ENCODE results near the gene HSPA12B. TPM values are rescaled to one million over a fixed set of nuclear protein-coding genes. Genes with fewer than 3 reads are reported as not detected.

The HSPA12B gene
- total and polyA plus RNA-seq, 2 of the 13 experiments (the other 11 are each of a cell fraction or from before 2014, with no cell fraction given) = 0.01 TPM; not detected in 1

- peak; percentile 50; the same call in 1 of the 2 replicates for TF ChIP-seq ARNT2 (CRISPR knock-in tag; IDR thresholded peaks at IDR 0.05; ENCODE audit: low read depth)
- TF ChIP-seq MAX (IDR thresholded peaks at IDR 0.05) = peak; percentile 73
- no peak for TF ChIP-seq ZNF432 (CRISPR knock-in tag; IDR thresholded peaks at IDR 0.05; ENCODE audit: borderline replicate concordance)
- TF ChIP-seq FOXM1 (CRISPR knock-in tag; IDR thresholded peaks at IDR 0.05) = peak; percentile 99
- no peak for TF ChIP-seq JUND (CRISPR knock-in tag; IDR thresholded peaks at IDR 0.05)
- TF ChIP-seq CREM (IDR thresholded peaks at IDR 0.05) = peak; percentile 41; the same call in 1 of the 2 replicates
- peak; percentile 32; the same call in 1 of the 2 replicates for TF ChIP-seq CREM (CRISPR knock-in tag; IDR thresholded peaks at IDR 0.05)
- 0 out of 2 replicates have a peak, but pooled peaks have one; percentile 38 for TF ChIP-seq MIER3 (CRISPR knock-in tag; IDR thresholded peaks at IDR 0.05; ENCODE audit: borderline replicate concordance)
- TF ChIP-seq ZNF292 (CRISPR knock-in tag; IDR thresholded peaks at IDR 0.05; ENCODE audit: borderline replicate concordance, low read depth) = peak; percentile 82; the same call in 1 of the 2 replicates
- TF ChIP-seq RELA (CRISPR knock-in tag; IDR thresholded peaks at IDR 0.05) = 0 out of 2 replicates have a peak, but pooled peaks have one; percentile 50
- TF ChIP-seq TBL1XR1 (IDR thresholded peaks at IDR 0.05; ENCODE audit: borderline replicate concordance, low read length, partially characterized antibody) = peak; percentile 25
- peak; percentile 76; the same call in 1 of the 2 replicates for TF ChIP-seq ZNF34 (CRISPR knock-in tag; IDR thresholded peaks at IDR 0.05; ENCODE audit: borderline replicate concordance)
- TF ChIP-seq ZKSCAN8 (CRISPR knock-in tag; IDR thresholded peaks at IDR 0.05; ENCODE audit: borderline replicate concordance) = peak; percentile 62; the same call in 1 of the 2 replicates
- TF ChIP-seq PHF21A (CRISPR knock-in tag; IDR thresholded peaks at IDR 0.05) = peak; percentile 38; the same call in 1 of the 2 replicates
- TF ChIP-seq CBX1 (IDR thresholded peaks at IDR 0.05; ENCODE audit: low read depth) = peak; percentile 66
- peak; percentile 80; the same call in 1 of the 2 replicates for TF ChIP-seq ZNF224 (CRISPR knock-in tag; IDR thresholded peaks at IDR 0.05)
- TF ChIP-seq ARNT (IDR thresholded peaks at IDR 0.05) = no peak
- peak; percentile 43; the same call in 1 of the 2 replicates for TF ChIP-seq ARID5B (CRISPR knock-in tag; IDR thresholded peaks at IDR 0.05)
- no peak for TF ChIP-seq ZNF44 (CRISPR knock-in tag; IDR thresholded peaks at IDR 0.05)
- peak; percentile 71; the same call in 1 of the 2 replicates for TF ChIP-seq KDM5A (IDR thresholded peaks at IDR 0.05; ENCODE audit: borderline replicate concordance, low read length)
- TF ChIP-seq ZBTB7A (CRISPR knock-in tag; IDR thresholded peaks at IDR 0.05) = peak; percentile 71; the same call in 1 of the 2 replicates
- peak; percentile 57; the same call in 1 of the 2 replicates for TF ChIP-seq KLF12 (CRISPR knock-in tag; IDR thresholded peaks at IDR 0.05; ENCODE audit: borderline replicate concordance)
- peak; percentile 82 for TF ChIP-seq POLR2G (IDR thresholded peaks at IDR 0.05; ENCODE audit: low read depth, low read length)
- peak; percentile 62 for TF ChIP-seq TEAD3 (CRISPR knock-in tag; optimal IDR thresholded peaks at IDR 0.05; ENCODE audit: borderline replicate concordance)
- 0 out of 2 replicates have a peak, but pooled peaks have one; percentile 81 for TF ChIP-seq HNF1B (CRISPR knock-in tag; IDR thresholded peaks at IDR 0.05)
Observed at GRCh38 chr20:3795511-3796468, 63.3 kb downstream of the HSPA12B start, which contains the start of gene CDC25B (continued).

Data from HepG2 (cell line).